HG02763 (cell line): ENCODE measurements around the gene CACNA2D3.

ENCODE experiments used
- ATAC-seq: cut with Tn5 transposase; IDR thresholded peaks from one replicate; pipeline ENCODE4 v1.9.1; 2021; ENCODE audit warnings: mild to moderate bottlenecking, moderate library complexity; ENCODE audit not compliant: unreplicated experiment

Gene CACNA2D3

GRCh38 chr3:54360320-54360719 lies 238.0 kb downstream of the CACNA2D3 start:
- ATAC-seq, result no peak

GRCh38 chr3:54361746-54362283 lies 239.5 kb downstream of the CACNA2D3 start:
- no peak for ATAC-seq

GRCh38 chr3:54366007-54366750 lies 243.8 kb downstream of the CACNA2D3 start:
- no peak for ATAC-seq

GRCh38 chr3:54366839-54367238 lies 244.5 kb downstream of the CACNA2D3 start:
- no peak for ATAC-seq

- no peak for ATAC-seq
Observed at GRCh38 chr3:54372232-54372631, 249.9 kb downstream of the CACNA2D3 start.

GRCh38 chr3:54374214-54374852 lies 252.0 kb downstream of the CACNA2D3 start:
- no peak for ATAC-seq

- no peak for ATAC-seq
Observed at GRCh38 chr3:54376142-54376807, 253.9 kb downstream of the CACNA2D3 start.

GRCh38 chr3:54376939-54377578 lies 254.7 kb downstream of the CACNA2D3 start:
- ATAC-seq, result no peak

- ATAC-seq, result no peak
Observed at GRCh38 chr3:54378184-54378583, 255.8 kb downstream of the CACNA2D3 start.

- ATAC-seq, result no peak
Observed at GRCh38 chr3:54384279-54384678, 261.9 kb downstream of the CACNA2D3 start.

GRCh38 chr3:54390582-54390981 lies 268.2 kb downstream of the CACNA2D3 start:
- ATAC-seq, result no peak

- ATAC-seq, result no peak
Observed at GRCh38 chr3:54393150-54393549, 270.8 kb downstream of the CACNA2D3 start.

- ATAC-seq, result no peak
Observed at GRCh38 chr3:54408328-54408727, 286.0 kb downstream of the CACNA2D3 start.

- ATAC-seq, result no peak
Observed at GRCh38 chr3:54421943-54422342, 299.6 kb downstream of the CACNA2D3 start.

GRCh38 chr3:54424292-54424691 lies 301.9 kb downstream of the CACNA2D3 start:
- no peak for ATAC-seq

GRCh38 chr3:54426381-54426780 lies 304.0 kb downstream of the CACNA2D3 start:
- no peak for ATAC-seq

GRCh38 chr3:54427501-54427900 lies 305.1 kb downstream of the CACNA2D3 start:
- ATAC-seq, result no peak

GRCh38 chr3:54427941-54428871 lies 305.9 kb downstream of the CACNA2D3 start:
- no peak for ATAC-seq

- no peak for ATAC-seq
Observed at GRCh38 chr3:54432975-54433374, 310.6 kb downstream of the CACNA2D3 start.

GRCh38 chr3:54433846-54434245 lies 311.5 kb downstream of the CACNA2D3 start:
- ATAC-seq, result no peak
